ENCODE data around the gene RASL10A.

Gene RASL10A

DNA sequence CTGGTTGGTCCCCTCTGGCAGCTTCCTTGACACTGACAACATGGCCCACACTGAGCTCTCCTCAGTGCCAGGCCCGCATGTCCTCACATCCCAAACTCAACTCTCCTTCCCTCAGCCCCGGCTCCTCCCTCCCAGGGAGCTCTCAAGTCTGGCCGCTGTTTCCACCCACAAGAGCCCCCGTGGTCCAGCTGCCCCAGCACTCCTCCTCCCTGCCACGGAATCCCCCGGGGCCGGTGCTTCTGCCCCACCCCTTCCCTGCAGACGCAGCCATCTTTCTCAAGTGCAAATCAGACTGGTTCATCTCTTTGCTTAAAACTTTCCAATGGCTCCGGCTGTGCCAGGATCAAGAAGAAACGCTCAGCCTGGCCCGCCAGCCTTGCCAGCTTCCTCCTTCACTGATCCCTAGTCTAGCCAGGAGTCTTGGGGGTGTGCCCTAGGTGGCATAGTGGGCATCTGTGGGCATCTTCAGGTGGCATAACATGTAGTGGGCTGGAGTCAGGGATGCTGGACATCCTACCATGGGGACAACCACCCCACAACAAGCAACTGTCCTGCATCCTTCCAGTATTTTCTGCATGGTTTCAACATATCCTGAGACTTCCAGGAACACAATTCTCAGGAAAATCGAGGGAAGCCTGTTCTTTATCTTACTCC, 22.3 kb upstream of the RASL10A start:
- DNase-seq: no peak

DNA sequence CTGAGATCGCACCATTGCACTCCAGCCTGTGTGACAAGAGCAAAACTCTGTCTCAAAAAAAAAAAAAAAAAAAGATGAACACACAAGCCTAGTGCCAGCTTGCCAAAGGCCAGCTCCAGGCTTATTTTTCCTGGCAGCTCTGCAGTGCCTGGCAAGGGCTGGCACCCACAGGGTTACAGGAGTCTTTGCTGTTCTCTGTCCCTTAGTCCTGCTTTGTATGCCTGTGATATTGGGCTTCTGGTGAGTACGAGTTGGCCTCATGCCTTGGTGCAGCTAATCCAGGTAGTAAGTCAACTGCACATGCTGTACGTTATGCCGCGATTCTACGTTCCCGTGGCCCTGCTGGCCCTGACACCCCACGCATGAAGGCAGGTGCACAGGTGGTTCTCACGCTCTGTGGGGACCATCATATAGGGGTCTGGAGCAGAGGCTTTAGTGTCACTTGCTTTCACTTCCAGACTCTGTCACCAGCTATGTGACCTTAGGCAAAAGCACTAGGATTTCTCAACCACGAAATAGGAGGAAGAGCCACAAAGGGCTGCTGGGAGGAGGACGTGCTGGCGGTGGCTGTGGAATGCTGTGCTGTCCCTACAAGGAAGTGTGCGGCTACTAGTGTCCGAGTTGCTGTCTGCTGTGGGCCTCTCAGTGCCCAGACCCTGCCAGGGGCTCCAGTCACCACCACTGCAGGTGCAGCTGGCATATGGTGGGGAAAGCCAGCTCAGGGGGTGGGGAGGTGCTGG, 21.4 kb upstream of the RASL10A start:
- DNase-seq: no peak

DNA sequence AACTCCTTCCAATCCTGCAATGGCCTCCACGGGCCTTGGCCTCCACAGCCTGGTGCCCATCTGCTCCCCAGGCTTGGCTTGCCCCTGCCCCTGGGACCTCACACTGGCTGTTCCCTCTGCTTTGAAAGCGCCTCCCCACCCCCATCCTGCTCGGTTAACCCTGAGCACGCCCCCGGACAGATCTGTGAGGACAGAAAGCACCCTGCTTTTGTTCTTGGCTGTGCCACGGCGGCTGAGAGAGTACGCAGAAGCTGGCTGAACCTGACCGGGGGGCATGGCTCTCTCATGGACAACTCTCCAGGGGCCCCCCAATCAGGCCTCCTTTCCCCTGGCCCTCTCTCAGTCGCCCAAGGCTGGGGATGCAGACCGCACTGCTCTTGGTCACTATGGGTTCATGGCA, 20.2 kb upstream of the RASL10A start:
- DNase-seq: no peak

DNA sequence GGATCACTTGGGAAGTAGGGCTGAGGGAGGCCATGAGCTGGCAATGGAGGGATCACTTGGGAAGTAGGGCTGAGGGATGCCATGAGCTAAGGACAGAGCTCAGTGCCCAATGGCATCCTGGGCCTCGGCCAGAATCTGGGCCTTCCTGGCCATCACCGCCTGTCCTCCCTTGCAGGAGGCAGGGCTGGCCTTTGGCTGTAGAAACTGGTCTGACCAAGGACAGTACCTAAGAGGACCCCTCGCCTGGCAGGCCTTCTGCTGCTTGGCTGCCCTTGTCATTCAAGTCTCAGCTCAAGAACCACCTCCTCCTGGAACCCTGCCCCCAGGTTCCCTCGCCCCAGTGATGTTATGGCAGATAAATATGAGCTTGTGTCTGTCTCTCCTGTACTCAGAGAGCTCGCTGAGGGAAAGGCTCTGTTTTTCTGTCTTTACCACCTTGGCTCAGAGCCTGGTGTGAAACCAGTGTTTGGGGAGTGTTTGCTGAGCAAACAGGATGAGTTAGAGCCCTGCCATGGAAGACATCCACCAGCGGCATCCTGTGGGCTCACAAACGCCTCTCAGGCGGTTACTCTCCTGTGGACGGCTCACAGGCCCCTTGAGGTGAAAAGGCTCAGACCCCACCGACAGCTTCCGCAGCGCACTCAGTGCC, 19.3 kb upstream of the RASL10A start:
- DNase-seq: no peak

DNA sequence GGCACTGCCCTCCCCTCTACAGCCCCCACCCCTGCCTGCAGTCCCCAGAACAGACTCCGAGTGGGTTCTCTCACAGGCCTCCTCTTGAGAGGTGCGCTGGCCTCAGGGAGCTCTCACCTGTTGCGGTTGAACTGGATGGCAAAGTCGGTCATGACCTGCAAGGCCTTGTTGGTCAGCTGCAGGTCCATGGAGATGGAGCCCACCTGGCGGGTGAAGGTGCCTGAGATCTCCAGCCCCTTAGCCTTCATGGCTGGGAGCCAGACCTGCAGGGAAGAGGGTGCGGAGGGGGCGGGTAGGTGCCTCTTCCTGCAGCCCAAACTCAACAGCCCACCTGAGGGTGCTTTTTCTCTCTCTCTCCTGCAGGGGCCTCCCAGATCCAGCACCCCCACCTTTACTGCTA, 18.7 kb upstream of the RASL10A start:
- DNase-seq: no peak

DNA sequence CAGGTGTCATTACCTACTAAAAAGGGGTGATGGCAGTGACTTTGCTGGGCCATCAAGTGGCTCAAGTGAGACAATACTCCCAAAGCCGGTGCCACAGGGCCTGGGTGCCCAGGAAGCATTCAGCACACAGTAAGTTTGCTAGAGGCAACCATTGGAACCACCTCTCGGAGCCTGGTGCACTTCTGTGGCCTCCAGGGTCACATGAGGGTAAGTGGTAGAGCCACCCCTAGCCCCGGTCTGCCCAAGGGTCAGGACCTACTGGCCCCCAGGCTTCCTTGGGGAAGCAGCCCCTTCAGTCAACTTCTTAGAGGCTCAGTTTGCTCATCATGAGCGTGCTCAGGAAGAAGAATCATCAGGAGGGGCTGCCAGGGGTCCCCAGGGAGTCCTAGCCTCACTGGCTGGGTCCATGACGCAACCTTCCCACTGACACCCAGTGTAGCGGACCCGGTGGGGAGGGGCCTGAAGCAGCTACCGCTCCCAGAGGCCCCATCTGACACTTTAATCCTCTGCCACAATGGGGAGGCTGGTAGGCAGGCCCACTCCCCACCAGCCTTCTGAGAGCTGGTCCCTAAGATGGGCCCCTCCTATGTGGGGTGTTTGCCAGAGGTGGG, 17.5 kb upstream of the RASL10A start:
- no peak for DNase-seq

DNA sequence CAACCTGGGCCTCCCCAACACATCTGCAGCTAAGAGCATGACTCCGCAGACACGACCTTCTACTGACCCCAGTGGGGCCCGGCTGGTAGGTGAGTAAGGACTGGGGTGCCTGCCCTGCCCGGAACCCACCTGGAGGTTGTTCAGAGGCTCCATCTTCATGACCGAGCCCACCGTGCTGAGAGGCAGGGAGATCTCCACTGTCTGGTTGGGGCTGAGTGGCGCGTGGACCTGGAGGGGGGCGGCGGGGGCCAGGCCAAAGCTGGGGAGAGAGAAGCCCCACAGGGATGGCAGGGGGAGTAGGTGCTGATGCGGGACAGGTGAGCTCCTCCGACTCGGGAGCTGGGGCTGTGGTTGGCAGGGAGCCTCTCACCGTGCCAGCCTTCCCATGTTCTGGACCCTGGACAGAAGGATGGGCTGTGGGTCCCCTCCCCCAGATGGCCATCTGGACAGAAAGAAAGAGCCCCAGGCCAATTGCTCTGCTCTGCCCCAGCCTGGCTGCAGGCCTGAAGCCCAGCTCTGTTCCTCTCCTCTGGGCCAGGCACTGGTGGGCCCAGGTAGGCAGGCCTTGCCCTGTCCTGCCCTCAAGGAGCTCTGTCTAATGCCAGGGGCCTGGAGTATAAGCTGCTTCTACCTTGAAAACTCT, 16.3 kb upstream of the RASL10A start:
- DNase-seq: no peak

DNA sequence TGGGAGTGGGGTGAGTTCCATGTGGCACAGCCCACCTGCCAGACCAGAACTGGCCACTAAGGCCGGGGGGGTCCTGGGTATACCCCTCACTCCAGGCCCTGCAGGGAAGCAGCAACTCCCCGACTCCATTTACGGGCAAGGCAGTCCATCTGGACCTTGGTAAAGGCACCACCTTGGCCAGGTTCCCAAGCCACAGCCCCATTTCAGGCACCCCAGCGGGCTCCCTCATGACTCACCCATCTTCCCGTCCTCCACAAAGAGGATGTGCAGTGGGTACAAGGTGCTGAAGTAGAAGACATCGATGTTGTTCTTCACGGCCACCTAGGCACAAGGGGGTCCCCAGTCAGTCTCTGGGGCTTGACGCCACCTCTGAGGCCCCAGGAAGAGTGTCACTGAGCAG, 15.7 kb upstream of the RASL10A start:
- DNase-seq: no peak

DNA sequence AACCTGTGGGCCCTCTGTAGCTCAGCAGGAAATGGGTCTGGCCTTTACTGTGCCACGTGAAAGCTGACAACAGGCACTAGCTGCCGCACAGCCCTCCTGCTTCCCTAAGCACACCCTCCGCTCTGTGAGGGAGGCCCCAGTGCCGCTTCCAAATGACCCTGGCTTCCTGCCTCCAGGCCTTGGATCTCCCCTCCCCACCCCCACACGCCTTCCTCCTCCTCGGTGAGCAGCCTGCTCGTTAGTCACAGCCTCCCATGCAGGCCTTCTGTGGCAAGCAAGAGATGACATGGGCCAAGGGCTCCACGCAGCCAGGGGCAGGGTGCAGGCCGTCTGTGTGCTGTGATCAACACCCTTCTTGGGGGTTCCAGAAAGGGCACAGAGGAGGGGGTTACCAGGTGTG, 15.3 kb upstream of the RASL10A start:
- no peak for DNase-seq

DNA sequence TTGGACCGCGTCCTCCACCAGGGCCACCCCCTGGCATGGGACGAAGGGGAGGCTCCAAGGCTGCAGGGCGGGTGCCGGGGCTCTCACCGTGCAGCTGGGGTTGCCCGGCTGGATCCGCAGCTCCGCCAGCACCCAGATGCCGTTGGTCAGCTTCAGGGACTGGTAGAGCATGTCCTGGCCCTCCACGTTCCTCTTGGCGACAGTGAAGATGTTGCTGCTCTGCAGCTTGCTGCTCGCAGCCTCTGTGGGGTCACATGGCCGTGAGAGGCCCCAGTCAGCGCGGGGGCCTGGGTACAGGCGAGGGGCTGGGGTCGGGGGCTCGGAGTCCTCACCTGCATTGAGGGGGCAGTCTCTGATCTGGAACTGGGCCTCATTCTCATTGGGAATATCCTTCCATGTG, 14.8 kb upstream of the RASL10A start:
- DNase-seq: no peak

DNA sequence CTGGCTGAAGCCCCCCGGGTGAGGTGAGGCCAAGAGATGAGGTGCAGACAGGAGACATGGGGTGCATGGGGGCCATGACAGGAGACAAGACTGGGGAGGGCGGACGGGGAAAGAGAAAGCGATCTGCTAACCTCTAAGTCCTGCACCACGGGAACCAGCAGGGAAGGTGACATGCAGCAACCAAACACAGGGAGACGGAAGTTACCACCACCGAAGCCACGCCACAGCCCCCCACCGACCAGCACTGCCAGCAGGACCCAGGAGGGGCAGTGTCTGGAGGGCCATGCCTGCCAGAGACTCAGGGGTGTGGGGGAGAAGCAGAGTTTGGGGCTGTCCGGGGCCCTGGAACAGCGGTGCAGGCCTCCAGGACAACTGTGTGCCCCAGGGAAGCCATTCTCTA, 14.1 kb upstream of the RASL10A start:
- DNase-seq: no peak

DNA sequence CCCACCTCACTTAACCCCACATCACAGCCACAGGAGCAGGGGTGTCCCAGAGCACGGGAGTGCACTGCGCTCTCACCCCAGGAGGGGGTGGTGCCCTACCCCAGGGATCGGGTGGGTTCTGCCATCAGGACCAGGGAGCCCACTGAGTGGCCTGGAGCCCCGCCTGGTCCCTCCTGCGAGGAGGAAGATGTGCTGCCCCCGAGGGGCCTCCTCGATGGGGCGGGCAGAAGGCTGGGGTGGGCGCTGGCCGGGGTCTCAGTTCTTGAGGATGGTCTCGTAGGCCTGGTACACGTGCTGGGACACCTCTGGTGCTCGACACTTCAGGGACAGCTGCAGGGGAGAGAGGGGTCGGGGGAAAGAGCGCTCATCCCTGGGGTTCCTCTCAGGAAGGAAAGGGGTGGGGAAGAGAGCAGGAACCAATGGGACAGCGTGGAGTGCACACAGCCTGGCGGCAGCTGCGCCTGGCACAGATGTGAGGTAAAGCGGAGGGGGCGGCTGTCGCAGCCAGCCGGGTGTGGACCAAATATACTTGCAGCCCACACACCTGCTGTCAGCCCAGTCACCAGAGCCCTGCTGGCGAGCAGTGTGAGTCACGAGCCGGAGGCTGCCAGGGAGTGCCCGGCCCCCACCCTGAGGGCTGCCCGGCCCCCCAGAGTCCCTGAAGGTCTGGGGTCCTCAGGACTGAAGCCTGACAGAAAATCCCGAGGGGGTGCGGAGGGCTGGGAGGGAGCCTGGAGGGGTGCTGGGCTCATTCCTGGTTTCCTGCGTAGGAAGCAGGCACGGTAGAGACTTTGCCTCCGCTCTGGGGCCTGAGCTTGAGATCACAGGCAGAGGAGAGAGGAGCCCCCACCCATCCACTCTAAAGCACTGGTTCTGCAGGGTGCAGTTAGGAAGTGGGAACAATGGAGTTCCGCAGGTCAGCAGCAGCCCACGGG, 13.3 kb upstream of the RASL10A start:
- DNase-seq: no peak

DNA sequence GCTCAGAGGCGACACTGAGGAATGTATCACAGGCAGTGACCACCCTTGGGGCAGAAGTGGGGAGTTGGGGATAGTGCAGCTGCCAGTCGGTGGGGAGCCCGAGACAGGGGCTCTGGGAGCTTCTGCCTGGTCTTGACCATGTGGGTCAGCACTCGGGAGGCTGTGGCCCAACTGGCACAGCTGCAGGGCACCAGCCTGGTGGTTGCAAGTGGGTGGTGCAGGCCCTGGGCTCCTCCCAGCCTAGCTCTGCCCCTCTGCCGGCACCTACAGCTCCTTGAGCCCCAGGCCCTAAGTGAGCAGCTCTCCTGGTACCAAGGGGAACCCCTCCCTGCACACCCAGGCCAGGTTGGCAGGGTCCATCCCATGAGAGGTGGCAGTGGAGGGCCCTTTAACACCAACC, 12.6 kb upstream of the RASL10A start:
- no peak for DNase-seq

DNA sequence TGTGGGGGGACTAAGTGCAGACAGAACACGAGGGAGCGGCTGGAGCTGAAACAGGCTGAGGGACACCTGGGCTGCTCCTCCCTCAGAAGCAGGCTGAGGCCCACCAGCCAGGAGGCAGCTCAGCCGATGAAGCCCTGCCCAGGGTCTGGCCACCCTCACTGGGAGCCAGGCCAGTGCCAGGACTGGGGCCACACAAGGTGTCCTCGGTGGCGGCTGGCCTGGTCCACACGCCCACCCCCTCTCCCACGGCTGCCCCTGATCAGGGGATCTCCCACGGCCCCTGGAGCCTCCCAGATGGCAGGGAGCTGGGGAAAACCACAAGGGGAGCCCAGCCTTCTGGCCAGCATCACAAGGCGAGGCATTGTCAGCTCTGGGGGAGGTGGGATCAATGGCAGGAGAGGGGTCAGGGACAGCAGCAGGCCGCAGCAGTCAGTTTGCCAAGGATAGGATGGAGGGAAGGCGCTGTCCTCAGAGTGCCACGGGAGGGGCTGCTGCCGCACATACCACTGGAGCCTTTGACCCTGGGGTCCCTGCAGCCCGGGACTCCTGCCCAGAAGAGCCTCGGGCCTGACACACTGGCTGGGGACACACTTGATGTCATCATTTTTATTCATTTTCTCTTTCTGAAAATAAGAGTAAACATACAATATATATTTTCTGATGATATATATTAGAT, 11.7 kb upstream of the RASL10A start:
- no peak for DNase-seq

DNA sequence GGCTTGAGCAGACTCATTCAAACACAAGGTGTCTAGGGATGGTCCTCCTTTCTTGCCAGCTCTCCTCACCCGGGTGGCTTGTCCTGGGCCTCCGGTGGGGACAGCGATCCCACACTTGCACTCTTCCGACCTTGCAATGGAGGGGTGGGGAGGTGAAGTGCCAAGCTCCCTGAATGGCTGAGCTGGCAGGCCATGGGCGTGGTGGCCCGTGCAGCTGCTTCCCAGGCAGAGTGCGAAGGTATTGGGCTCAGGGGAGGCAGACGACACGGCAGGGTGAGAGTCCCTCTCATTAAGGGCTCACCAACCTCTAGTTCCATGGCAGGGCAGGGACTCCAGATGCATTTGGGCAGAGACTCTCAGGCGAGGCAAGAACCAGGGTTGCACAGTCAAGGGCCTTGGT, 11.0 kb upstream of the RASL10A start:
- DNase-seq: no peak

DNA sequence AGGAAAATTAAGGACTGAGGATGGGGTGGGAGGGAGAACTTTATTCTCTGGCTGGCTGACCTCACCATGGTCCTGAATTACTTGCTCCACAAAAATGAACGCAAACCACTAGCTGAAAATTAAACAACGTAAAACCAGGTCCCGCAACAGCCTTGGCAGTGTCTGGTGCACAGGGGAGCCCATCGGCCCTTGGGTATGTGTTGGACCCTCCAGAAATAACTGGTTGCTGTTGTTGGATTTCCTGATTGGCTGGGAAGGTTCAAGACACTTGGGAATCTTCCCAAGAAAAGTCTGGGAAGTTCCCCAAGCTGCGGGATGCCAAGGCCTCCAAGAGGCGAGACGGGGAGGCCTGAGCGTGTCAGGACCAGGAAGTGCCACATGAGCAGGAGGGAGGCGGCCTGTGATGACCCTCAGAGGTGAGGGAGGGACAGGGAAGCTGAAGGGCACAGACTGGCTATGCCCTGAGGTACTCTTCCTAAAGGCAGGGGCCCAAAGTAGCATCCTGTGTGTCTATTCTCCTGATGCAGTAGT, 10.4 kb upstream of the RASL10A start:
- DNase-seq: no peak

DNA sequence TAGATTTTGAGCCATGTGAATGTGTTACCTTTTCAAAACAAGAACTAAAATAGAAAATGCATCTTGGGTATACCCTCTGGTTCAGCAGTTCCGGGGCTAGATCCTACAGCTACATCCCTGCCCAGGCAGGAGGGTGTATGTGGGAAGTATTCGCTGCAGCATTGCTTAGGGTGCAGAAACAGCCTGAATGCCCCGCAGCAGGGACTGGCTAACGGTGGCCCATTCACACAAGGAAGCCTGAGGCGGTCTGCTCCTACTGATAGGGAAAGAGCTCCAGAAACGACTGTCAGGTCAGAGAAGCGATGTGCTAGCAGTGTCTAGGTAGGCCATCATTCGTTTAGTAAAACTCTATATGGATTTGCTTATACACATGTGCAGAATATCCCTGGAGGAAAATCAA, 9.9 kb upstream of the RASL10A start:
- no peak for DNase-seq

DNA sequence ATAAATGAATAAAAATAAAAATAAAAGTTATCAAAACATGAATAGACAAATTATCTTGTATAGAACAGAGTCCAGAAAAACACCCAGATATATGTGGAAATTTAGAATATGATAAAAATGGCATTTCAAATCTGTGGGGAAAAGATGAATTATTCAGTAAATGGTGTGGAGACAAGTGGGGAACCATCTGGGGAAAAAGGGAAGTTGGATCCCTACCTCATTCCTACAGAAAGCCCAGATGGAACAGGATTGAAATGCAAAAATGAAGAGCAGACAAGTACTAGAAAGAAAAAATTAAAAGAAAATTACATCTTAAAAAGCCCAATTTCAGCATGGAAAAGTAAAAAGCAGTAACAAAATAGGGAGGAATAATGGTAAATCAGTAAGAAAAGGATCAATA, 8.1 kb upstream of the RASL10A start:
- no peak for DNase-seq

DNA sequence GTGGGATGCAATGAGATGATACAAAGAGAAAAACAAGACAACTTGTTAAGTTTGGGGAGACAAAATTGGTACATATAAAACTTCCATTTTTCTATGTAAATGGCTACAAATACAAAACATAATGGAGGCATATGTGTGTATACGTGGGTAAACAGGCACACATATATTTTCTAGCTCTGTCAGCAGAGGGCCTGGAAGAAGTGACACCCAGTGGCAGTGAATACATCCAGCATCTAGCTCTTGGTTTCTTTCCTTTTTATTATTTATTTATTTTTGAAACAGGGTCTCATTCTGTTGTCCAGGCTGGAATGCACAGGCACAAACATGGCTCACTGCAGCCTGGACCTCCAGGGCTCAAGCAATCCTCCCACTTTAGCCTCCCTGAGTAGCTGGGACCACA, 5.0 kb upstream of the RASL10A start:
- DNase-seq: no peak

DNA sequence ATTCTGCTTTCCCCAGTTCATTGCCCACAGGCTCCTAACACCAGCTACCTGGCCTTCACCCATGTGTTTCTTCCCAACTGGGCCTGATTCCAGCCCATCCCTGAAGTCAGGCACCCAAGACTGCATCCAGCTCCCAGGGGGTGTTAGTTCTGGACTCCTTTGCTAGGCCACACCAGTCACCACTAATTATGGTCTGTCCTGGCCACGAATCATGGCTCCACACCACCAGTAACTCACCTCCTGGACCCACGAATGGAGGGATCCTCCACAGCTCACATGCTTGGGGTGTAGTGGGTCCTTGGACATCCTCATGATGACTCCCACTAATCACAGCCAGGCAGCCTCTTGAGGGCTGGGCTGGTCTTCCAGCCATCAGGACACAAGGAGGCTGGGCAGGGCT, 3.6 kb upstream of the RASL10A start:
- DNase-seq: no peak

DNA sequence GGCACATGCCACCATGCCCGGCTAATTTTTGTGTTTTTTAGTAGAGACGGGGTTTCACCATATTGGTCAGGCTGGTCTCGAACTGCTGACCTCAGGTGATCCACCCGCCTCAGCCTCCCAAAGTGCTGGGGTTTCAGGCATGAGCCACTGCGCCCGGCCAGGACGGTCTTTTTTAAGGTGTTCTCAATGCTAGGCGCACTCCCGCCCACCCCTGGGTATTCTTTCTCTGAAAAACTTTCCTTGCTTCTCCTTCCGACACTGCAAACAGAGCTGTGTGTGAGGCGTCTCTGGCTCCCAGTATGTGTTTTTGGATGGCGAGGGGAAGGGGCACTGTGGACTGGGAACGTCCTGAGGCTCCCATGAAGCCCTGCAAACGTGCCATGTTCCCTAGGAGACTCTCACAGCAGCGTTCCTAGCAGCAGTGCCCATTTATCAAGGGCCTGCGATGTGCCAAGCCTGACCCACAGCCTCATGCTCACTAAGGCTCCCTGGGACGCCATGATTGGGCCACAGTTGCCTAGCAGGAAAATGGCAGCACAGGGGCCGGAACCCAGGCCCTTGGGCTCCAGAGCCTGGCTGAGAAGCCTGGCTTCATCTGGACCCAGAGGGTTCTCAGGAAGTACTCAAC, 2.4 kb upstream of the RASL10A start:
- no peak for DNase-seq

All from CD4-positive, alpha-beta T cell treated with Interleukin-6 for 4 hours (primary cell).